ENCODE results near the gene TMEM129. TPM values are rescaled to one million over a fixed set of nuclear protein-coding genes. Genes with fewer than 3 reads are reported as not detected.

TMEM129 gene
- total RNA-seq, 1 experiment from 2014 or later = 54.9 TPM

- DNase-seq (ENCODE audit: low spot score) = no peak
- TF ChIP-seq ZNF263 (CRISPR knock-in tag; IDR thresholded peaks at IDR 0.05; ENCODE audit: low read depth) (peak; percentile 36; the same call in 1 of the 2 replicates), ELF4 (CRISPR knock-in tag; IDR thresholded peaks at IDR 0.05; ENCODE audit: low read depth) (no peak), CTCF (IDR thresholded peaks at IDR 0.05) (no peak), TCF7 (CRISPR knock-in tag; IDR thresholded peaks at IDR 0.05; ENCODE audit: low read depth) (no peak)
- no peaks in the 10 kb centered on the region for H3K36me3 Mint-ChIP-seq
- H3K27me3 Mint-ChIP-seq (ENCODE audit: low read depth) = peaks cover 4% of the 10 kb centered on the region
- H3K4me1 Mint-ChIP-seq = peaks cover 13% of the 10 kb centered on the region
- CTCF ChIA-PET = interaction anchor here (1.6 to 5.7 kb wide), 4 partner anchors 13 to 44 kb away, joined by 7 to 45 read pairs (median 20); partner anchors contain the start of gene FGFR3
- H3K9me3 Mint-ChIP-seq = no peaks in the 10 kb centered on the region
- POLR2A ChIA-PET = interaction anchor here (0.7 to 2.8 kb wide), 2 partner anchors 12 to 13 kb away, joined by 3 to 12 read pairs; no protein-coding TSS in a partner anchor
- no peak overlapping the region for H3K27ac Mint-ChIP-seq
- no peak for ATAC-seq
- no peak overlapping the region for H3K4me3 Mint-ChIP-seq
Observed at GRCh38 chr4:1764670-1765069, 43.5 kb upstream of the TMEM129 start.

GRCh38 chr4:1763550-1764080 lies 42.5 kb upstream of the TMEM129 start:
- TF ChIP-seq CBFB (CRISPR knock-in tag; IDR thresholded peaks at IDR 0.05; ENCODE audit: low read depth) (no peak), ZBTB43 (CRISPR knock-in tag; IDR thresholded peaks at IDR 0.05) (no peak), E2F4 (CRISPR knock-in tag; IDR thresholded peaks at IDR 0.05; ENCODE audit: borderline replicate concordance, low read depth) (no peak), JUN (CRISPR knock-in tag; IDR thresholded peaks at IDR 0.05) (no peak), ATF2 (CRISPR knock-in tag; IDR thresholded peaks at IDR 0.05; ENCODE audit: borderline replicate concordance, low read depth) (no peak), ZNF396 (CRISPR knock-in tag; IDR thresholded peaks at IDR 0.05; ENCODE audit: borderline replicate concordance) (no peak), RELA (CRISPR knock-in tag; IDR thresholded peaks at IDR 0.05; ENCODE audit: borderline replicate concordance) (no peak), USF1 (CRISPR knock-in tag; IDR thresholded peaks at IDR 0.05) (no peak)
- DNase-seq (ENCODE audit: low spot score) = no peak
- ATAC-seq = no peak
- peaks cover 11% of the 10 kb centered on the region for H3K4me1 Mint-ChIP-seq
- H3K27ac Mint-ChIP-seq = no peak overlapping the region
- H3K9me3 Mint-ChIP-seq = no peaks in the 10 kb centered on the region
- no peak overlapping the region for H3K4me3 Mint-ChIP-seq
- ChIA-PET CTCF (interaction anchor here (0.6 to 3.5 kb wide), 4 partner anchors 15 to 521 kb away, joined by 4 to 32 read pairs (median 6); no protein-coding TSS in a partner anchor), POLR2A (interaction anchor here (2.8 kb wide), 1 partner anchor 13 kb away, joined by 12 read pairs; no protein-coding TSS in a partner anchor)
- peaks cover 2% of the 10 kb centered on the region for H3K27me3 Mint-ChIP-seq (ENCODE audit: low read depth)
- H3K36me3 Mint-ChIP-seq = no peaks in the 10 kb centered on the region

GRCh38 chr4:1763070-1763549 lies 42.0 kb upstream of the TMEM129 start:
- Mint-ChIP-seq H3K27ac (no peak overlapping the region), H3K36me3 (no peaks in the 10 kb centered on the region), H3K4me1 (peaks cover 6% of the 10 kb centered on the region), H3K27me3 (ENCODE audit: low read depth) (no peaks in the 10 kb centered on the region), H3K4me3 (no peak overlapping the region), H3K9me3 (no peaks in the 10 kb centered on the region)
- ATAC-seq (no peak), DNase-seq (ENCODE audit: low spot score) (no peak)
- CTCF ChIA-PET = interaction anchor here (0.6 to 0.7 kb wide), 3 partner anchors 15 to 521 kb away, joined by 4 to 7 read pairs (median 4); no protein-coding TSS in a partner anchor
- POLR2A ChIA-PET = no interaction called here
- TF ChIP-seq IRF1 (CRISPR knock-in tag; IDR thresholded peaks at IDR 0.05) = no peak
